ENCODE measurements around the gene ZNF74. TPM values are rescaled to one million over a fixed set of nuclear protein-coding genes. Genes with fewer than 3 reads are reported as not detected.

Gene ZNF74
- polyA plus RNA-seq, 3 donors: 1.9 to 4.8 (median 1.9) TPM

DNA sequence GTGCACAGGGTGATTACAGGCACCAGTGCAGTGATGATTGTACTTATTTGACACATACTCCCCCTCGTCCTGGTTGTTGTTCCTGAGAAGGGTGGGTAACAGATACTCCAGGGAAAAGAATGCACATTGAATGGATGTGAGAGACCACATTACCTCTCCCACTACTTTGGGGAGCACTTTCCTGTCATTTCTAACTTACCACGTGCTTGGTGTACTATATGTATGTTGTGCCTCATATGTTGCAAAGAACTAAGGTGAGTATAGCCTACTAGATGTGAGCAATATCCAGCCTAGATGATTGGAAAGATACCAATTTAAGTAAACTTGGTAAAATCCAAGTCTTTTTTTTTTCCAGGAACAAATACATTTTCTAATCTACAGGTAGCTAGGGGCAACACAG, 58.0 kb downstream of the ZNF74 start:
- Histone ChIP-seq H3K36me3 (replicated peaks in 1 of 2; ENCODE audit: control insufficient read depth in 1 of 2, insufficient read depth in 2 of 2, low read length in 2 of 2) (peaks cover 3 to 33% of the 10 kb centered on the region in 2 donors), H3K9ac (ENCODE audit: insufficient read depth, low read length, poor library complexity, severe bottlenecking) (no peak overlapping the region), H3K4me3 (replicated peaks in 1 of 3; ENCODE audit: low read depth in 2 of 3, low read length in 3 of 3) (no peak overlapping the region), H3K27me3 (ENCODE audit: control insufficient read depth in 2 of 2, insufficient read depth in 2 of 2, low read length in 2 of 2) (no peaks in the 10 kb centered on the region), H3K4me1 (ENCODE audit: control insufficient read depth in 1 of 2, insufficient read depth in 2 of 2, low read length in 2 of 2) (peaks cover 25 to 29% of the 10 kb centered on the region in 2 donors), H3K4me2 (replicated peaks; ENCODE audit: extremely low read depth, low read length, poor library complexity, severe bottlenecking) (no peak overlapping the region), H3K79me2 (ENCODE audit: insufficient read depth, low read length) (no peaks in the 10 kb centered on the region), H4K20me1 (ENCODE audit: insufficient read depth, low read length) (no peaks in the 10 kb centered on the region), H3K9me3 (replicated peaks in 1 of 2; ENCODE audit: control insufficient read depth in 1 of 2, insufficient read depth in 1 of 2, low read length in 2 of 2) (no peaks in the 10 kb centered on the region), H2AFZ (ENCODE audit: insufficient read depth, low read depth, low read length, poor library complexity, severe bottlenecking) (no peak overlapping the region), H3K27ac (ENCODE audit: low read depth in 1 of 2, low read length in 2 of 2) (no peak overlapping the region)
- H3K4me1 Mint-ChIP-seq: peaks cover 24% of the 10 kb centered on the region
- H3K4me3 Mint-ChIP-seq: no peak overlapping the region
- TF ChIP-seq, protein P1, sequence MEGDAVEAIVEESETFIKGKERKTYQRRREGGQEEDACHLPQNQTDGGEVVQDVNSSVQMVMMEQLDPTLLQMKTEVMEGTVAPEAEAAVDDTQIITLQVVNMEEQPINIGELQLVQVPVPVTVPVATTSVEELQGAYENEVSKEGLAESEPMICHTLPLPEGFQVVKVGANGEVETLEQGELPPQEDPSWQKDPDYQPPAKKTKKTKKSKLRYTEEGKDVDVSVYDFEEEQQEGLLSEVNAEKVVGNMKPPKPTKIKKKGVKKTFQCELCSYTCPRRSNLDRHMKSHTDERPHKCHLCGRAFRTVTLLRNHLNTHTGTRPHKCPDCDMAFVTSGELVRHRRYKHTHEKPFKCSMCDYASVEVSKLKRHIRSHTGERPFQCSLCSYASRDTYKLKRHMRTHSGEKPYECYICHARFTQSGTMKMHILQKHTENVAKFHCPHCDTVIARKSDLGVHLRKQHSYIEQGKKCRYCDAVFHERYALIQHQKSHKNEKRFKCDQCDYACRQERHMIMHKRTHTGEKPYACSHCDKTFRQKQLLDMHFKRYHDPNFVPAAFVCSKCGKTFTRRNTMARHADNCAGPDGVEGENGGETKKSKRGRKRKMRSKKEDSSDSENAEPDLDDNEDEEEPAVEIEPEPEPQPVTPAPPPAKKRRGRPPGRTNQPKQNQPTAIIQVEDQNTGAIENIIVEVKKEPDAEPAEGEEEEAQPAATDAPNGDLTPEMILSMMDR (IDR thresholded peaks at IDR 0.05): no peak
- peaks cover 38% of the 10 kb centered on the region in 2 donors for H3K36me3 Mint-ChIP-seq
- WGBS (ENCODE audit: insufficient coverage): no CpG with 5 or more reads among the region's 2 CpGs
- H3K27ac Mint-ChIP-seq: no peak overlapping the region
- intact Hi-C loops (cut with micrococcal nuclease): no loop called here
- DNase-seq: no peak
- H3K27me3 Mint-ChIP-seq (ENCODE audit: low read depth in 3 of 3): no peaks in the 10 kb centered on the region
- H3K9me3 Mint-ChIP-seq: no peaks in the 10 kb centered on the region

DNA sequence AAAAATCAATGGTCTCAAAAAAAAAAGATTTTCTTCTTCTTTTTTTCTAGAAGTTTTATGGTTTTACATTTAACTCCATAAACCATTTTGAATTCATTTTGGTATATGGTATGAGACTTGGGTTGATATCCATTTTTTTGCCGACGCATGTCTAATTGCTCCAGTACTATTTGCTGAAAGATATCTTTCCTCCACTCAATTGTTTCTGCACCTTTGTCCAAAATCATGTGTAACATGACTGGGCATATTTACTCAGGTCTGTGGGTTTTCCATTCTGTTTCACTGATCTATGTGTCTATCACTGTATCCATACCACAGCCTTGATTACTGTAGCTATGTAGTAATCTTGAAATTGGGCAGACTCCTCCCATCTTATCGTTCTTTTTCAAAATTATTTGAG, 59.3 kb downstream of the ZNF74 start:
- Histone ChIP-seq H3K4me2 (replicated peaks; ENCODE audit: extremely low read depth, low read length, poor library complexity, severe bottlenecking) (no peak overlapping the region), H3K79me2 (ENCODE audit: insufficient read depth, low read length) (no peaks in the 10 kb centered on the region), H3K9ac (ENCODE audit: insufficient read depth, low read length, poor library complexity, severe bottlenecking) (no peak overlapping the region), H3K27ac (ENCODE audit: low read depth in 1 of 2, low read length in 2 of 2) (no peak overlapping the region), H3K9me3 (replicated peaks in 1 of 2; ENCODE audit: control insufficient read depth in 1 of 2, insufficient read depth in 1 of 2, low read length in 2 of 2) (no peaks in the 10 kb centered on the region), H3K36me3 (replicated peaks in 1 of 2; ENCODE audit: control insufficient read depth in 1 of 2, insufficient read depth in 2 of 2, low read length in 2 of 2) (peaks cover 10 to 42% of the 10 kb centered on the region in 2 donors), H4K20me1 (ENCODE audit: insufficient read depth, low read length) (no peaks in the 10 kb centered on the region), H3K4me3 (replicated peaks in 1 of 3; ENCODE audit: low read depth in 2 of 3, low read length in 3 of 3) (no peak overlapping the region), H3K4me1 (ENCODE audit: control insufficient read depth in 1 of 2, insufficient read depth in 2 of 2, low read length in 2 of 2) (peaks cover 25 to 29% of the 10 kb centered on the region in 2 donors), H2AFZ (ENCODE audit: insufficient read depth, low read depth, low read length, poor library complexity, severe bottlenecking) (no peak overlapping the region), H3K27me3 (ENCODE audit: control insufficient read depth in 2 of 2, insufficient read depth in 2 of 2, low read length in 2 of 2) (no peaks in the 10 kb centered on the region)
- Mint-ChIP-seq H3K4me3 (no peak overlapping the region), H3K4me1 (peaks cover 24% of the 10 kb centered on the region), H3K9me3 (no peaks in the 10 kb centered on the region), H3K36me3 (peaks cover 43 to 45% of the 10 kb centered on the region in 2 donors), H3K27ac (no peak overlapping the region), H3K27me3 (ENCODE audit: low read depth in 3 of 3) (no peaks in the 10 kb centered on the region)
- DNase-seq: no peak
- intact Hi-C loops (cut with micrococcal nuclease): no loop called here
- no CpG with 5 or more reads among the region's 3 CpGs for WGBS (ENCODE audit: insufficient coverage)
- TF ChIP-seq, protein P1 (IDR thresholded peaks at IDR 0.05): no peak
